CD4-positive, alpha-beta T cell treated with Interleukin-2 at 100 ng/mL for 4 hours (primary cell): Measurements from ENCODE around the gene GPSM1.
A peak's percentile ranks its signal among the peaks of the same experiment; 100 is the strongest.

ENCODE experiments used
- DNase-seq: peaks from one replicate; pipeline ENCODE4 v3.0.0-alpha.2; 2020; ENCODE audit warnings: low spot score

The GPSM1 gene

GRCh38 chr9:136375096-136375495, 47.8 kb downstream of the GPSM1 start:
- no peak for DNase-seq

- DNase-seq = no peak
Measured at GRCh38 chr9:136376457-136376856, 49.1 kb downstream of the GPSM1 start.

- DNase-seq = no peak
Measured at GRCh38 chr9:136377341-136378169, 50.2 kb downstream of the GPSM1 start.

GRCh38 chr9:136378170-136379002, 51.0 kb downstream of the GPSM1 start:
- no peak for DNase-seq

GRCh38 chr9:136379003-136379287, 51.6 kb downstream of the GPSM1 start:
- DNase-seq = no peak

DNA sequence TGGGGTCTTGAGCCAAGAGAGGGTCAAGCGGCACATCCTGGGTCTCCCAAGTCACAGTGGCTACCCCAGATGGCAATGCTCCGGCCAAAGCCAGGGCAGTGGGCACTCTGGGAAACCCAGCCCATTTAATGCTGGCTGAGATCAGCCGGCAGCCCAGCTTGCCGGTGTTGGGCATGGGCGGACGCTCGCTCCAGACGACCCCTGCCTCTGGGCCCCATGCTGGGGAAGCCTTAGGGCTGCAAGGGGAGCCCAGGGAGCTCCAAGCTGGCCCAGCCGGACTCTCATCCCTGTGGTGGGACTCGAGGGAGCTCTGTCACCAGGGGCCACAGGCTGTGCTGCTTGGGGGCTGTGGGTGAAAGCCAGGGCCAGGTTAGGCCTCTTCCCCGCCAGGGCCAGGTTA, 52.1 kb downstream of the GPSM1 start:
- DNase-seq = no peak

- DNase-seq = no peak
Measured at GRCh38 chr9:136379891-136380290, 52.6 kb downstream of the GPSM1 start.

DNA sequence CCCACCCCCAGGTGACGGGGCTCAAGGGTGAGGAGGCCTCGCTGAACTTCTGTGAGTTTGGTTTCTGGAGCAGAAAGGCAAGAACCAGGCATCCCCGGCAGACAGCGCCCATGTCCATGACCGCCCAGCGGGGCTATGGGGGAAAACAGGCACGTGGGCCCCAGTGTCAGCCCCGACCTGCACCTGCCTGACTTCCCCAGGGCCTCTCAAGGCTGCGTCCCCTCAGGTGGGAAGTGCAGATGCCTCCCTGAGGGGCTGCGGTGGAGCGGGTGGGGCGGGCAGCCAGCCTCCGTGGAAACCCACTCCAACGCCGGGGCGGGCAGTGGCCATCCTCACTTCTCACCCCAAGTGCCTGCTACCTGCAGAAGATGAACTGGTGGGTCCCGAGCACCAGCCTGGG, 53.0 kb downstream of the GPSM1 start:
- no peak for DNase-seq

DNA sequence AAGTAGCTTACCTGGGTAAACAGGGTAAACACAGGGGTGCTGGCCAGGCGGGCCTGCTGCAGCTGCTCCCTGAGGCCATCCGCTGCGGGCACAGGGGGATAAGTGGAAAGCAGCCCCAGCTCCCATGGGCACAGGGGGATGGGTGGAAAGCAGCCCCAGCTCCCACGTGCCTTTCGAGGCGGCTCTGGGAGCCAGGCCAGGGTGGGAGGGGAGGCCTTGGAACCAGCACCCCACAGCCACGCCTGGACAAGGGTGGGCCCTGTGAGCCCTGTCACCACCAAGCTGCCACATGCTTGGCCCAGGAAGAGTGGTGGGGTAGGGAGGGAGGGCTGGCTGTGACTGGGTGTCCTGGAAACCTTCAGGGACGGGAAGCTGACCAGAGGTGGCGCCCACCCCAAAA, 54.0 kb downstream of the GPSM1 start:
- no peak for DNase-seq

GRCh38 chr9:136381966-136382513, 54.7 kb downstream of the GPSM1 start:
- no peak for DNase-seq

GRCh38 chr9:136383436-136383835, 56.1 kb downstream of the GPSM1 start:
- no peak for DNase-seq

- DNase-seq = peak; percentile 52
Measured at GRCh38 chr9:136385015-136385414, 57.7 kb downstream of the GPSM1 start.

DNA sequence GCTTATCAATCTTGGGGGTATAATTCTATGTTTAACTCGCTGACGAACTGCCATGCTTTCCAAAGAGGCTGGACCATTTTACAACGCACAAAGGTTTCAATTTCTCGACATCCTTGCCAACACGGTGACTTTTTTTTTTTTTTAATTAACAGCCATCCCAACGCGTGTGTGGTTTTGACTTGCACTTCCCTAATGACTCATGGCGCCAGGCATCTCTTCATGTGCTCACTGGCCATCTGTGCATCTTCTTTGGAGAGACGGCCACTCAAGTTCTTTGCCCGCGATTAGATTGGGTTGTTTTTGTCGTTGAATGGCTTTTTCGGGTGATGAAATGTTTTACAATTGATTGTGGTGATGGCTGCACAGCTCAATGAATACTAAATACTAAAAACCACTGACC, 58.7 kb downstream of the GPSM1 start:
- DNase-seq = no peak

DNA sequence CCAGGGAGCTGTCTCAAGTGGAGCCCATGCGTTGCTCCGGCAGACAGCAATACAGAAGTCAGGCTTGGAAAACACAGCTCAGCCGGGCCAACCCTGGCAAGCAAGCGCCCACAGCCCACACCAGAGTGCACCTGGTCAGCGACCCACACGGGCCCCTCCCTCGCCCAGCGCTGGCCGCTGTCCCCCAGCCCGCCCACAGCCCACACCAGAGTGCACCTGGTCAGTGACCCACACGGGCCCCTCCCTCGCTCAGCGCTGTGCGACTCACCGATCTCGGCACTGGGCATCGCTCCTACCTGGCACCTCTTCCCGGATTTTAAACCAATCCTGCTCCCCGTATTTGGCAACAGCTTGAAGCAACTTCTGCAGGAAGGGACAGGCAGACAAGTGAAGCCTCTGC, 59.9 kb downstream of the GPSM1 start:
- DNase-seq = no peak

DNA sequence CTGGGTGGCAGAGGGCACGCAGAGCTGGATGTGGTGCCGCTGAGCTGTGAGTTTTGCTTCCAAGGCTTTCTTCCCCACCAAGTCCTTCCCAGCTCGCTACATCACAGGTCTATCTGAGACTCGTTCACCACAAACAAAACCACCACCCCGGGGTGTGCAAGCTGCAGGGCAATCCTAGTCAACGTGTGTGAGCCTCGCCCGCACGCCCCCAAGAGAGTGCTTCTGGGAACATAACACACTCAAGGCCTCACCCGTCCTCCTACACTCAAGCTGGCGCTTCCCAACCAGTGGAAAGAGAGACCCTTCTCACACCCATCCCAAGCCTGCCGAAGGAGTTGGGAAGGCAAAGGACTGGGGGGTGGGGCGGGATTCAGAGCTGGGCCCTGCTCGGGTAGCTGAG, 62.1 kb downstream of the GPSM1 start:
- DNase-seq = no peak

DNA sequence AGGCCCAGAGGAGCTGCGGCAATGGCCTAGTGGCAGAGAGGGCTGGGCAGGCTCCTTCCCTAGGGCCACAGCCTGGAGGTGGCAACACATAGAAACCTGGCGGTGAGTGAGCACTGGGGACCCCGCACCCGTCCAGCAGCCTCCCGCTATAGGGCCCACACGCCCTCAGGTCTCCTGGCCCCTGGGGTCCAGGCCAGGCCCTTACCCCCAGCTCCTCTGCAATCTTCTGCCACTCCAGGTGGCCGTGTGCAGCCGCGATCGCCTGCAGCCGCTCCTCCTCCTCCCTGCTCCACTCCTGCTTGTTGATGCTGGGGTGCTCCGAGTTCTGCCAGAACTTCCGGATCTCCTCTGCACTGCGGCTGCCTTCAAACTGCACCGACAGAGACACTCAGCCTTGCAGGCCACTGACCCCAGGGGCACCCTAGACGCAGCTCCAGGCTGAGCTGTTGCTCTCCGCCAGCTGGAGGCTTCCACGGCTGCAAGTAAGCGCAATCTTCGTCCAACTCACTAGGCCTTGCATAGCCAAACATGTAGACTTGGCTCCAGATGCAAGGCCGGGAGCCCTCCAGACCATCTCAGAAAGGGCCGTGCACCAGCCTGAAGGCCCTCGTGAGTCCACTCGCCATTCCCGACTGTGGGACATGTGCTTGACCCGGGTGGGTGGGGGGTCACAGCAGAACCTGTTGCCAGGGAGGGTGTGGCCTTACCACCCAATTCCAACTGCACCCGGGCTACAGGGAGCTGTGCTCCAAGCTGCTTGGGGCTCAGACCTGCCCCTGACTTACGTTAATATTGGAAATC, 64.6 kb downstream of the GPSM1 start:
- DNase-seq = no peak

DNA sequence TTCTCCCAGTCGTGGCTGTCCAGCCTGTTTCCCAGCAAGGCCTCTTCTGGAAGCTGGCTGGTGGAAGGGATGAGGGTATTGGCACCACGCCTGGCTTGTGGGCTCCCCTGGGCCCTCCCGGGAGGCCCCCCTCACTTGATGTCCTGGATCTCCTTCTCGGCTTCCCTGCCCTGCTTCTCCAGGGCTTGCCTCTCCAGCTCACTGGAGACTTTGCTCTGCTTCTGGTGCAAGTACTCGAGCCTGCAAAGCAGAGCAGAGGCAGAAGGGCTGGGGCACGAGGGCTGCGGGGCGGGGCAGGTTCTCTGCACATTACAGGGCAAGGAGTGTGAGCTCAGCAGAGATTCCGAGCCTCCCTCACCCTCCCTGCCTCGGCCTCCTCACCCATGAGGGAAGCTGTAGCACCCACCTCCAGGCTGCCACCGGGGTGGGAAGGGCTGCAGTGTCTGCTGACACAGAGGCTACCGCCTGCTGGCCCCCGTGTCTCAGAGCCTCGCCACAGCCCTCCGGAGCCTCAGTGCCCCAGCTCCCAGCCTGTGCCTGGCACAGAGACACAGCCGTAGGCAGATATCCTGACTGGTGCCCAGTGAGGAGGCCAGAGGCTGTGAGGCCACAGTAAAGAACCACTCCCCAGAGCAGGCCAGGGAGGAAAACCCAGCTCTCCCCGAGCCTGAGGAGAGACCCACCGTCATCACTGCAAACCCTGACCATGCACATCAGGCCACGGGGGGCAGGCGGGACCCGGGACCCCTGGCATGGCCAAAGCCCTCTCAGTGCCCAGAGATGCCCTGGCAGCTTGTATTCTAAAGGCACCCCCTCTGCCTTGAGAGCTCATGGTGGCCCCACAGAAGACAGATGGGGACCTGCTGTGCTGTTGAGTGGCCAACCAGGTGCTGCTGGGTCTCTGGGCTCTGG, 65.5 kb downstream of the GPSM1 start:
- DNase-seq = no peak

- DNase-seq = no peak
Measured at GRCh38 chr9:136393531-136393930, 66.2 kb downstream of the GPSM1 start.

GRCh38 chr9:136394312-136395019, 67.1 kb downstream of the GPSM1 start:
- no peak for DNase-seq

- DNase-seq = no peak
Measured at GRCh38 chr9:136395020-136395340, 67.6 kb downstream of the GPSM1 start.
